BJ (cell line): ENCODE data around the gene COL19A1. TPM values are rescaled to one million over a fixed set of nuclear protein-coding genes. Genes with fewer than 3 reads are reported as not detected.
"Not testable (repeated sequence)": the region's sequence is repeated elsewhere in the genome, so short reads cannot be mapped to it uniquely, and the experiment has no call there.

Experiments used
- CTCF ChIA-PET: fragments of 350-600 bp; formaldehyde crosslinking; extraction: SDS; loops from one replicate; lab custom pipeline; 2021; ENCODE audit warnings: antibody characterized with exemption, inconsistent platforms; lab: Yijun Ruan, JAX
- POLR2A ChIA-PET: fragments of 300-600 bp; sonication (Branson Sonifier 250); formaldehyde crosslinking; extraction: SDS; loops from one replicate; lab custom pipeline; 2021; ENCODE audit warnings: antibody characterized with exemption; lab: Charles Lee
- DNase-seq: peaks from one replicate; pipeline ENCODE4 v3.0.0-alpha.2; 2011; ENCODE audit warnings: low read depth
- H3K27me3 ChIP-seq: 2 replicates; pipeline ENCODE4 v1.6.0; 2011; ENCODE audit warnings: low read length; ENCODE audit not compliant: control insufficient read depth, insufficient read depth
- H3K36me3 ChIP-seq: 2 replicates; pipeline ENCODE4 v1.5.1; 2011; ENCODE audit warnings: low read length; ENCODE audit not compliant: control insufficient read depth, insufficient read depth
- H3K4me3 ChIP-seq: 2 replicates; pipeline ENCODE4 v1.5.1; 2011; ENCODE audit warnings: low read depth, mild to moderate bottlenecking, control low read depth, low read length
- polyA plus RNA-seq: library from polyadenylated mRNA; depleted of rRNA; stranded (reverse); fragments of >200 nt; gene quantifications from 2 replicates; pipeline ENCODE4 v1.2.3, GENCODE V29; 2011
- TF ChIP-seq, protein P1 (sequence below): IDR thresholded peaks from 2 replicates; pipeline ENCODE4 v1.5.1; 2011; ENCODE audit warnings: low read depth, mild to moderate bottlenecking, control low read depth, inconsistent platforms, low read length, moderate library complexity; ENCODE audit not compliant: insufficient read depth

COL19A1 gene
- polyA plus RNA-seq, 1 experiment = 0.11 TPM

DNA sequence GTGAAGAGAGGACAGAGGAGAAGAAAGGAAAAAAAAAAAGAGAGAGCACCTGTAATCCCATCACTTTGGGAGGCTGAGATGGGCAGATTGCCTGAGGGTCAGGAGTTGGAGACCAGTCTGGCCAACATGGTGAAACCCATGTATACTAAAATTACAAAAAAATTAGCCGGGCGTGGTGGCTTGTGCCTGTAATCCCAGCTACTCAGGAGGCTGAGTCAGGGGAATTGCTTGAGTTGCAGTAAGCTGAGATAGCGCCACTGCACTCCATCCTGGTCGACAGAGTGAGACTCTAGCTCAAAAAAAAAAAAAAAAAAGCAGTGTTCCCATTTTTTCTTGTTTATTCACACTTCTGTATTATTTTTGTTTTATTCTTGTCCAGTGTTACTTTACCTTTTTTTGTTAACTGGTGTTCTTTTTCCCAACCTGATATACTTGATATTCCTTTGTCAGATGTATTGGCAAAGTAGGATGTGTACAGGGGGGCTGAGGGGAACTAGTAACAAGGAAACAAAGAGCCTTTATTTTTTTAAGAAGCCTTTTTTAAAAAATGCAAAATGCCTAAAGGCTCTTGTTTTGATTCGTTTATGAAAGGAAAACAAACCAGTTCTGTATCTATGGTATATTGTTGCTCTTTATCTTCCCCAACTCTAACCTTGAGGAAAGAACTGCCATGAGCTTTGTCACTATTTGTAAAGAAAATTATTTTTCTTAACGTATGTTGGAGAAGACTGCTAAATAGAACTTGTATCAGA is 22.3 kb downstream of the COL19A1 start:
- H3K36me3 ChIP-seq = no peaks in the 10 kb centered on the region
- H3K4me3 ChIP-seq = no peak overlapping the region
- DNase-seq = no peak
- ChIA-PET POLR2A (no interaction called here), CTCF (no interaction called here)
- H3K27me3 ChIP-seq = no peaks in the 10 kb centered on the region
- TF ChIP-seq, protein P1, sequence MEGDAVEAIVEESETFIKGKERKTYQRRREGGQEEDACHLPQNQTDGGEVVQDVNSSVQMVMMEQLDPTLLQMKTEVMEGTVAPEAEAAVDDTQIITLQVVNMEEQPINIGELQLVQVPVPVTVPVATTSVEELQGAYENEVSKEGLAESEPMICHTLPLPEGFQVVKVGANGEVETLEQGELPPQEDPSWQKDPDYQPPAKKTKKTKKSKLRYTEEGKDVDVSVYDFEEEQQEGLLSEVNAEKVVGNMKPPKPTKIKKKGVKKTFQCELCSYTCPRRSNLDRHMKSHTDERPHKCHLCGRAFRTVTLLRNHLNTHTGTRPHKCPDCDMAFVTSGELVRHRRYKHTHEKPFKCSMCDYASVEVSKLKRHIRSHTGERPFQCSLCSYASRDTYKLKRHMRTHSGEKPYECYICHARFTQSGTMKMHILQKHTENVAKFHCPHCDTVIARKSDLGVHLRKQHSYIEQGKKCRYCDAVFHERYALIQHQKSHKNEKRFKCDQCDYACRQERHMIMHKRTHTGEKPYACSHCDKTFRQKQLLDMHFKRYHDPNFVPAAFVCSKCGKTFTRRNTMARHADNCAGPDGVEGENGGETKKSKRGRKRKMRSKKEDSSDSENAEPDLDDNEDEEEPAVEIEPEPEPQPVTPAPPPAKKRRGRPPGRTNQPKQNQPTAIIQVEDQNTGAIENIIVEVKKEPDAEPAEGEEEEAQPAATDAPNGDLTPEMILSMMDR = no peak

DNA sequence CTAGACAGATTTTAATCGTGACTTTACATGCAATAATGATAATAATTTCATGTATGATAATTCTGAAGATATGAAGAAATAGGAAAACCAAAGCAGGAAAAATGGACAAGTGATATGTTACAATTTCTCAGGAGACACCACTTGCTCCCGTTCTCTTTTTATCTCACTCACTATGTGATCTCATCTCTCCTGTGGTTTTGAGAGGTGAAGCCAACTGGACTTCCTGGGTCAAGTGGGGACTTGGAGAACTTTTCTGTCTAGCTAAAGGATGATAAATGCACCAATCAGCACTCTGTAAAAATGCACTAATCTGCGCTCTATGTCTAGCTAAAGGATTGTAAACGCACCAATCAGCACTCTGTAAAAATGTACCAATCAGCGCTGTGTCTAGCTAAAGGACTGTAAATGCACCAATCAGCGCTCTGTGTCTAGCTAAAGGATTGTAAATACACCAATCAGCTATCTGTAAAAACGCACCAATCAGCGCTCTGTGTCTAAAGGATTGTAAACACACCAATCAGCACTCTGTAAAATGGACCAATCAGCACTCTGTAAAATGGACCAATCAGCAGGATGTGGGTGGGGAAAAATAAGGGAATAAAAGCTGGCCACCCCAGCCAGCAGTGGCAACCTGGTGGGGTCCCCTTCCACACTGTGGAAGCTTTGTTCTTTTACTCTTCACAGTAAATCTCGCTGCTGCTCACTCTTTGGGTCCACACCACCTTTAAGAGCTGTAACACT is 23.0 kb downstream of the COL19A1 start:
- CTCF ChIA-PET, POLR2A ChIA-PET, H3K27me3 ChIP-seq: not testable (repeated sequence)

DNA sequence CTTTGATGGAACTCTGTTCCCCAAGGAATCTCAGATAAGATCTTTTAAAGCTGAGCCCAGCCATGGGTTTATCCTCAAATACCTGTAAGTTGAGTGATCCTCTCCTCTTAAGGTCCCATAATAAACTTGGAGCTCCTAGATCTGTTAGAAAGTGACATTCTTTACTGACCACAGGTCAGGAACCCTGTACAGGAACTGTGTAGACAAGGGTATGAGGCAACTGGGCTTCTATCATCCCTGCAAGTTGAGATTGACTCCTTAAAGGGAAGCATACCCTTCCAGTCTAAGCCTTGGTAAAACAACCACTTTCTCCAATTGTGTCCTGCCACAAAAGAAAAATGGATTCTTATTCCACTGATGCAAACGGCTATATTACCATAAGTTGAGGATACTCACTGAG is 26.2 kb downstream of the COL19A1 start:
- CTCF ChIA-PET = interaction anchor here (0.6 kb wide), 1 partner anchor 1478 kb away, joined by 4 read pairs; no protein-coding TSS in a partner anchor
- H3K4me3 ChIP-seq, POLR2A ChIA-PET, H3K36me3 ChIP-seq, H3K27me3 ChIP-seq, DNase-seq: not testable (repeated sequence)

More for the DNA sequence above, 23.0 kb downstream of the COL19A1 start:
- DNase-seq, H3K36me3 ChIP-seq, H3K4me3 ChIP-seq: not testable (repeated sequence)

DNA sequence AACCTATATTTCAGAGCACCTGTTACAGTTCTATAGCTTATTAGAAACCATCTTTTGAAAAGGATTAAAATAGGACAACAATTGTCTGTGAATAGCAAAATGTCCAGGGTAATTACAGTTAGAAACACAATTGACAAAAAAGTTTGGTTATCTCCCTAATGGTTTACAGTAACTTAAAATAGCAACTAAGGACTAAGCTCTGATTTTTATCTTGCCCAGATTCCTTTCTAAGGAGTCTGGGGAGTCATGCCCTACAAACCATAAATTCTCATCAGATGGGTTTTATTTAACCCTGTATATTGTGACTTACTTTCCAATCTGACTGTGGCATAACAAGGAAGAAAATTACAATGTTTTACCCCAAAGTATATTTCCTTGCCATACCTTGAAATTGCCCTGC is 26.9 kb downstream of the COL19A1 start:
- H3K4me3 ChIP-seq, POLR2A ChIA-PET, DNase-seq, H3K27me3 ChIP-seq, CTCF ChIA-PET, H3K36me3 ChIP-seq: not testable (repeated sequence)

DNA sequence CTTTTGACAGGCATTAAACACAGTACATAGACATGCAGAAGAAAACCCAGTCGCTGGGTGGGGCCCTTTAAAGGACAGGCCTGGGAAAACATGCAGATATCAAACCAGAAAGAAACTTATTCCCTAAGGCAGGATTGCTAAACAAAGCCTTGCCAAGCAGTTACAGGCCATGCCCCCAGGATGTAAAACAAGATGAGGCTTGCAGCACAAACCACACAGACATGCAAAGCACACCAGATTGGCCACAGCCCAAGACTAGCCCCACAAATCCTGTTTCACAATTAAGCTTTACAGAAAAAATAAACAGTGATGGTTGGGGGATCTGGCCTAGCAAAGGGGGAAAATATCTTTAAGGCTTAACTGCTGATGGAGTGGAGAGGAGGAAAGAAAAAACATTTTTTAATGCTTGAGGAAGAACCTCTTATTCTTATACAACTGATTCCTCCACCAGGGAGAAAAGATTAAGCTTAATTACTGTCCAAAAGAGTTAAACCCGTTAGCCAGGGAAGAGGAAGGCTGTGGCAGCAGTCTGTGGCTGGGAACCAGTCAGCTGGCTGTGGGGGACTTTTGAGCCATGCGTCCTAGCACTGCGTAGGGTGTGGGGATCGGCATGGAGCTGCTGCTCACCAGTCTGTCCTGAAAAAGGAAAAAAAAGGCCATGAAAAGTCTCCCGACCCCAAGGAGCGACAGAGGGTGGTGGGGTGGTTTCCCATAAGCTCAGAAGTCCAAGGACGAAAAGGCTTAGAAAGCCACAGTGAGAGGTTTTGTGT is 28.4 kb downstream of the COL19A1 start:
- DNase-seq = peak; percentile 68
- Histone ChIP-seq H3K27me3 (no peaks in the 10 kb centered on the region), H3K4me3 (no peak overlapping the region), H3K36me3 (no peaks in the 10 kb centered on the region)
- POLR2A ChIA-PET = interaction anchor here (0.7 kb wide), 1 partner anchor 10 kb away, joined by 5 read pairs; no protein-coding TSS in a partner anchor
- CTCF ChIA-PET = interaction anchor here (1.1 kb wide), 1 partner anchor 9 kb away, joined by 3 read pairs; no protein-coding TSS in a partner anchor
- TF ChIP-seq, protein P1 = no peak

DNA sequence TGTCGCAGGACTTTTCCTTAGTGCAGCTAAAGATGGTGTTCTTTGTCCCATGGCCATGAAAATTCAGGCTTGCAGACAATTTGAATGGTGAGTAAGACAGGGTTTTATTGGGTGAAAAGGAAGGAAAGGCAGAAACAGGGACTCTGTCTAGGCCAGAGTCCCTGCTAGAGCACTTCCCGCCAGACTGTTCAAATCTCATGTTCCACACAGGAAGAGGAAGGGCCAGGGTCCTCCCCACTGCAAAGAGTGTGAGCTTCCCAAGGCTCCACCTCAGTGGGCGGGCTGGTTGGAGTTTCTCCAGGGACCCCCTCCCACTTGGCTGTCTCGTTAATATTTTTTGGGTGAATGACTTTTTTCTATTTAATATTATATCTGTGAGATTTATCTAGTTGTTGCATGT is 29.0 kb downstream of the COL19A1 start:
- H3K36me3 ChIP-seq = no peaks in the 10 kb centered on the region
- no peak overlapping the region for H3K4me3 ChIP-seq
- ChIA-PET CTCF (interaction anchor here (1.1 kb wide), 1 partner anchor 9 kb away, joined by 3 read pairs; no protein-coding TSS in a partner anchor), POLR2A (interaction anchor here (0.7 kb wide), 1 partner anchor 9 kb away, joined by 5 read pairs; no protein-coding TSS in a partner anchor)
- H3K27me3 ChIP-seq = no peaks in the 10 kb centered on the region
- DNase-seq = no peak
- TF ChIP-seq, protein P1 = no peak
